ENCODE measurements around the gene TRIM22. TPM values are rescaled to one million over a fixed set of nuclear protein-coding genes. Genes with fewer than 3 reads are reported as not detected.

TRIM22 gene
- total RNA-seq, 4 donors from 2014 or later: 27.1 to 46.6 (median 36.7) TPM

GRCh38 chr11:5727691-5728090 is 38.1 kb downstream of the TRIM22 start:
- Histone ChIP-seq H3K27me3 (no peaks in the 10 kb centered on the region), H3K27ac (replicated peaks in 1 of 4) (no peak overlapping the region), H3K36me3 (no peaks in the 10 kb centered on the region), H3K9me3 (no peaks in the 10 kb centered on the region), H3K4me1 (no peaks in the 10 kb centered on the region), H3K4me3 (no peak overlapping the region)
- 83% methylated on average over 1 of the region's 1 CpG for WGBS
- intact Hi-C loops (cut with DNase I): no loop called here
- no peak for DNase-seq (ENCODE audit: extremely low spot score)
- TF ChIP-seq POLR2A (IDR thresholded peaks at IDR 0.05; ENCODE audit: low read depth): no peak
- no peak for TF ChIP-seq CTCF (IDR thresholded peaks at IDR 0.05)
- no peak for TF ChIP-seq EP300 (IDR thresholded peaks at IDR 0.05)
- TF ChIP-seq POLR2AphosphoS5 (IDR thresholded peaks at IDR 0.05): no peak

- no peaks in the 10 kb centered on the region for H3K4me1 ChIP-seq
- 89% methylated on average over 1 of the region's 1 CpG for WGBS
- no peaks in the 10 kb centered on the region for H3K27me3 ChIP-seq
- no peaks in the 10 kb centered on the region for H3K36me3 ChIP-seq
- no peak within 1 kb of the TSS for H3K4me3 ChIP-seq
- H3K9me3 ChIP-seq: no peaks in the 10 kb centered on the region
- no peak for DNase-seq (ENCODE audit: extremely low spot score)
- intact Hi-C loops (cut with DNase I): no loop called here
- TF ChIP-seq POLR2A (IDR thresholded peaks at IDR 0.05; ENCODE audit: low read depth): no peak
- TF ChIP-seq CTCF (IDR thresholded peaks at IDR 0.05): no peak
- no peak for TF ChIP-seq POLR2AphosphoS5 (IDR thresholded peaks at IDR 0.05)
- TF ChIP-seq EP300 (IDR thresholded peaks at IDR 0.05): no peak
- H3K27ac ChIP-seq (replicated peaks in 1 of 4): no peak within 1 kb of the TSS
Measured at GRCh38 chr11:5736396-5736795, 46.8 kb downstream of the TRIM22 start, which contains the start of gene OR56B1. Gene OR56B1 (plus strand): TSS chr11:5736448. CDS start chr11:5736517, 69 bp downstream.

GRCh38 chr11:5737091-5737490 is 47.5 kb downstream of the TRIM22 start:
- Histone ChIP-seq H3K9me3 (no peaks in the 10 kb centered on the region), H3K36me3 (no peaks in the 10 kb centered on the region), H3K27ac (replicated peaks in 1 of 4) (no peak overlapping the region), H3K27me3 (no peaks in the 10 kb centered on the region), H3K4me1 (no peaks in the 10 kb centered on the region), H3K4me3 (no peak overlapping the region)
- DNase-seq (ENCODE audit: extremely low spot score): no peak
- intact Hi-C loops (cut with DNase I): no loop called here
- TF ChIP-seq POLR2AphosphoS5 (IDR thresholded peaks at IDR 0.05) (no peak), POLR2A (IDR thresholded peaks at IDR 0.05; ENCODE audit: low read depth) (no peak), EP300 (IDR thresholded peaks at IDR 0.05) (no peak), CTCF (IDR thresholded peaks at IDR 0.05) (no peak)

GRCh38 chr11:5737670-5738392 is 48.2 kb downstream of the TRIM22 start:
- Histone ChIP-seq H3K27ac (replicated peaks in 1 of 4) (no peak overlapping the region), H3K9me3 (no peaks in the 10 kb centered on the region), H3K27me3 (no peaks in the 10 kb centered on the region), H3K4me1 (no peaks in the 10 kb centered on the region), H3K4me3 (no peak overlapping the region), H3K36me3 (no peaks in the 10 kb centered on the region)
- TF ChIP-seq POLR2AphosphoS5 (IDR thresholded peaks at IDR 0.05): no peak
- no peak for TF ChIP-seq EP300 (IDR thresholded peaks at IDR 0.05)
- no peak for TF ChIP-seq CTCF (IDR thresholded peaks at IDR 0.05)
- no peak for TF ChIP-seq POLR2A (IDR thresholded peaks at IDR 0.05; ENCODE audit: low read depth)
- 73% methylated on average over 6 of the region's 6 CpGs for WGBS
- no peak for DNase-seq (ENCODE audit: extremely low spot score)
- intact Hi-C loops (cut with DNase I): no loop called here

- Histone ChIP-seq H3K4me3 (no peak overlapping the region), H3K9me3 (no peaks in the 10 kb centered on the region), H3K36me3 (no peaks in the 10 kb centered on the region), H3K4me1 (no peaks in the 10 kb centered on the region), H3K27ac (replicated peaks in 1 of 4) (no peak overlapping the region), H3K27me3 (no peaks in the 10 kb centered on the region)
- 49% methylated on average over 1 of the region's 1 CpG for WGBS
- TF ChIP-seq POLR2AphosphoS5 (IDR thresholded peaks at IDR 0.05) (no peak), POLR2A (IDR thresholded peaks at IDR 0.05; ENCODE audit: low read depth) (no peak)
- DNase-seq (ENCODE audit: extremely low spot score): no peak
- intact Hi-C loops (cut with DNase I): no loop called here
Measured at GRCh38 chr11:5738431-5738830, 48.8 kb downstream of the TRIM22 start.

Measured in esophagus muscularis mucosa (tissue), 4 donors.